Subcutaneous abdominal adipose tissue (tissue), 5 donors: ENCODE results near the gene HES7.

Experiments used
- H3K27ac ChIP-seq: one replicate; pipeline ENCODE4 v1.7.0; 2013; ENCODE audit warnings: low read depth, mild to moderate bottlenecking, inconsistent platforms, low read length, moderate library complexity
- H3K27me3 ChIP-seq, 5 donors: one replicate each; pipeline ENCODE4 v1.7.0; 2013; ENCODE audit warnings: low read length in 5 of 5, inconsistent platforms in 1 of 5; ENCODE audit not compliant: control insufficient read depth in 5 of 5, insufficient read depth in 4 of 5
- H3K36me3 ChIP-seq, 5 donors: one replicate each; pipeline ENCODE4 v1.7.0; 2013; ENCODE audit warnings: low read length in 5 of 5; ENCODE audit not compliant: control insufficient read depth in 5 of 5, insufficient read depth in 5 of 5
- H3K4me1 ChIP-seq, 5 donors: one replicate each; pipeline ENCODE4 v1.7.0; 2013; ENCODE audit warnings: low read length in 5 of 5, mild to moderate bottlenecking in 3 of 5, moderate library complexity in 1 of 5; ENCODE audit not compliant: control insufficient read depth in 5 of 5, insufficient read depth in 5 of 5
- H3K4me3 ChIP-seq, 5 donors: one replicate each; pipeline ENCODE4 v1.7.0; 2013; ENCODE audit warnings: low read length in 5 of 5, low read depth in 1 of 5
- H3K9ac ChIP-seq, 5 donors: one replicate each; pipeline ENCODE4 v1.7.0; 2013; ENCODE audit warnings: low read length in 5 of 5, mild to moderate bottlenecking in 4 of 5, moderate library complexity in 3 of 5
- H3K9me3 ChIP-seq, 5 donors: one replicate each; pipeline ENCODE4 v1.7.0; 2013; ENCODE audit warnings: low read length in 5 of 5; ENCODE audit not compliant: control insufficient read depth in 5 of 5
- donor health status: healthy.
- donor health status: healthy.
- donor health status: healthy.
- donor health status: healthy.
- donor health status: healthy.

HES7 gene

GRCh38 chr17:8104911-8105310 lies 19.0 kb downstream of the HES7 start:
- Histone ChIP-seq H3K4me1 (peaks cover 0 to 3% (median 3%) of the 10 kb centered on the region in 5 donors), H3K4me3 (no peak overlapping the region), H3K36me3 (no peaks in the 10 kb centered on the region), H3K9ac (no peak overlapping the region), H3K9me3 (no peaks in the 10 kb centered on the region), H3K27me3 (peaks cover 6 to 23% (median 13%) of the 10 kb centered on the region in 5 donors), H3K27ac (no peak overlapping the region)

DNA sequence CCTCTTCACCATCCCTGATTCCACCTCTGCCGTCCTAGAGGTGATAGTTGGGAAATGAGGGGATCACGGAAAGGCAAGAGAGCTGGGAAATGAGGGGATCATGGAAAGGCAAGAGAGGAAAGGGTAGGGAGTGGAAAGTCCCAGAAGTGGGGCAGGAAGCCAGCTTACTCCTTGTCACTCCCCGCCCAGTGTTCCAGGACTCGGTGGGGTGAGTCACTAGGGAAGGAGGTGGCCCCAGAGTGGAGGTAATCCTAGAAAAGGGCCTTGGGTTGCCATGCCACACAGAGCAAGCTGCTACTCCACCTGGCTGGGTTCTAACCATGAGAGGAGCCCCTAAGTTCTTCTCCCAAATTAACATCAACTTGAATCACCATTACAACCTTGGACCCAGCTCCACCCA lies 20.4 kb downstream of the HES7 start:
- Histone ChIP-seq H3K9ac (no peak overlapping the region), H3K4me3 (no peak overlapping the region), H3K27ac (no peak overlapping the region), H3K36me3 (no peaks in the 10 kb centered on the region), H3K4me1 (no peaks in the 10 kb centered on the region), H3K9me3 (no peaks in the 10 kb centered on the region), H3K27me3 (peaks cover 0 to 10% (median 1%) of the 10 kb centered on the region in 5 donors)

GRCh38 chr17:8101721-8102120 lies 22.2 kb downstream of the HES7 start:
- H3K27ac ChIP-seq, result no peak overlapping the region
- H3K4me3 ChIP-seq, result no peak overlapping the region
- no peak overlapping the region for H3K9ac ChIP-seq

GRCh38 chr17:8100763-8101162 lies 23.1 kb downstream of the HES7 start:
- H3K27me3 ChIP-seq, result peaks cover 3 to 12% (median 7%) of the 10 kb centered on the region in 5 donors
- no peaks in the 10 kb centered on the region for H3K4me1 ChIP-seq
- no peak overlapping the region for H3K4me3 ChIP-seq
- H3K36me3 ChIP-seq, result no peaks in the 10 kb centered on the region
- H3K9ac ChIP-seq, result no peak overlapping the region
- H3K9me3 ChIP-seq, result no peaks in the 10 kb centered on the region
- H3K27ac ChIP-seq, result no peak overlapping the region

More at GRCh38 chr17:8101721-8102120, 22.2 kb downstream of the HES7 start:
- H3K36me3 ChIP-seq, result no peaks in the 10 kb centered on the region
- H3K9me3 ChIP-seq, result no peaks in the 10 kb centered on the region
- peaks cover 0 to 9% (median 5%) of the 10 kb centered on the region in 5 donors for H3K27me3 ChIP-seq
- no peaks in the 10 kb centered on the region for H3K4me1 ChIP-seq

GRCh38 chr17:8100111-8100510 lies 23.8 kb downstream of the HES7 start:
- Histone ChIP-seq H3K9ac (no peak overlapping the region), H3K27ac (no peak overlapping the region), H3K27me3 (peaks cover 3 to 13% (median 11%) of the 10 kb centered on the region in 5 donors), H3K36me3 (no peaks in the 10 kb centered on the region), H3K4me3 (no peak overlapping the region), H3K4me1 (no peaks in the 10 kb centered on the region), H3K9me3 (no peaks in the 10 kb centered on the region)

DNA sequence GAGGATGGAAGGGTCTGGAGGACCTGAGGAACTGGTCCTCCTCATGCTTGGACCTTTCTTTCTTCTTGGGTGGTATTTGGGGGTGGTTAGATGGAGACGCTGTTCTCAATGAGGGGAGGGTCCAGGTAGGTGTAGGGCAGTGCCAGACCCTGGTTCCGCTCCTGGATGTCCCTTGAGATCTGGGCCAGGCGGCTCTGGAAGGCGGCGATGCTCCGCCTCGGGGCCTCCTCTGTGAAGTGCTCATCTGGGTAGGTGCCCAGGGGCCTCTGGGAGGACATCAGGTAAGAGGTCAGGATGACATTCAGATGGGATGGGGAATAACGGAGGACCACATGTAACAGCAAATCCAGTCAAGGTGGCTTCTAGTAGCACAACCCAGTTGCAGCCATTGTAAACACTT lies 27.4 kb downstream of the HES7 start:
- Histone ChIP-seq H3K27me3 (peaks cover 5 to 29% (median 20%) of the 10 kb centered on the region in 5 donors), H3K36me3 (no peaks in the 10 kb centered on the region), H3K4me1 (no peaks in the 10 kb centered on the region), H3K9me3 (no peaks in the 10 kb centered on the region), H3K4me3 (no peak overlapping the region), H3K9ac (no peak overlapping the region), H3K27ac (no peak overlapping the region)

GRCh38 chr17:8095361-8095760 lies 28.5 kb downstream of the HES7 start:
- Histone ChIP-seq H3K4me3 (no peak overlapping the region), H3K27me3 (peaks cover 5 to 36% (median 27%) of the 10 kb centered on the region in 5 donors), H3K9me3 (no peaks in the 10 kb centered on the region), H3K36me3 (no peaks in the 10 kb centered on the region), H3K9ac (no peak overlapping the region), H3K27ac (no peak overlapping the region), H3K4me1 (no peaks in the 10 kb centered on the region)

DNA sequence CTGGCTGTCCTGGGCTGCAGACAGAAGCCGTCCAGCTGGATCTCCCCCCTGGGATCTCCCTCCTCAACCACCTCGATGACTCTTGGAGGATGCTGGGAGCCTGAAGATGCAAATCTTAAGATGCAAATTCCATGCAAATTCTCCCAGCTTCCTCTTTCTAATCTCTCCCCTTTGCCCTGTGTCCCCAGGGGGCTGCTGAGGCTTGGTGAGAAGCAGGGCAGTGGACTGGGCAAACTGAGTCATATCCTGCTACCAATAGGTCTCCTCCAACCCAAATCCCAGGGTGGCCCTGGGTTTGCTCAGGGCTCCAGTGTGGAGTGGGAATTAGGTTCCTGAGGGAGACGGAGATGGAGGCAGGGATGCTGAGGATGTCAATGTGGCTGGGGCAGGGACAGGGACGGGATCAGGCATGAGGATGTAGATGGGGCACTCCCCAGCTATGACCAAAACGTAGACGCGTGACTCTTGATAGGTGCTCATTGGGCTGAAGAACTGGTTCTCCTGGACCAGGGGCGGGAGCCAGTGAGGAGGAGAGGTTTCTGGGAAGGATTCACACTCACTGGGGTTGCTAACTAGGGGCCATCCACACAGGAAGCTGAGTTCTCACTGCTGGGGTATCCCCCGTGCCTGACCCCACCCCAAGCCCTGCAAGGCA lies 32.7 kb downstream of the HES7 start:
- no peaks in the 10 kb centered on the region for H3K36me3 ChIP-seq
- H3K4me1 ChIP-seq, result no peaks in the 10 kb centered on the region
- no peaks in the 10 kb centered on the region for H3K9me3 ChIP-seq
- no peak overlapping the region for H3K27ac ChIP-seq
- no peak overlapping the region for H3K9ac ChIP-seq
- no peak overlapping the region for H3K4me3 ChIP-seq
- H3K27me3 ChIP-seq, result peaks cover 7 to 49% (median 26%) of the 10 kb centered on the region in 5 donors

- no peaks in the 10 kb centered on the region for H3K36me3 ChIP-seq
- peaks cover 4 to 59% (median 32%) of the 10 kb centered on the region in 5 donors for H3K27me3 ChIP-seq
- H3K4me1 ChIP-seq, result no peaks in the 10 kb centered on the region
- no peak overlapping the region for H3K27ac ChIP-seq
- no peak overlapping the region for H3K9ac ChIP-seq
- no peak overlapping the region for H3K4me3 ChIP-seq
- H3K9me3 ChIP-seq, result no peaks in the 10 kb centered on the region
These were observed 34.2 kb downstream of the HES7 start for GRCh38 chr17:8089728-8090127.

DNA sequence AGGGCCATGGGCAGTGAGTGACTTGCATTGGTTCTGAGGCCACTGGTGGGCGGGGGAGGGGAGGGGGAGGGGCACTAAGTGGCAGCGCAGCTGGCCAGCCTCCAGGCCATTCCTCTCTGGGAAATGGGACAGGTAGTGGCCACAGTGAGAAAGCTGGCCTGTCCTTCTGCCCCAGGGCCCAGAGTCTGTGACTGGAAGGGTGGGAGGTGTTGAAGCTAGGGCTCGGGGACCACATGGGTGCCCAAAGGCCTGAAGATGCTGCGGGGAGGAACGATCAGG lies 36.0 kb downstream of the HES7 start:
- H3K36me3 ChIP-seq, result no peaks in the 10 kb centered on the region
- H3K9me3 ChIP-seq, result no peaks in the 10 kb centered on the region
- H3K27me3 ChIP-seq, result peaks cover 8 to 66% (median 38%) of the 10 kb centered on the region in 5 donors
- H3K9ac ChIP-seq, result no peak overlapping the region
- H3K4me3 ChIP-seq, result no peak overlapping the region
- H3K4me1 ChIP-seq, result no peaks in the 10 kb centered on the region
- no peak overlapping the region for H3K27ac ChIP-seq
